ENCODE data around the gene PRELID2. TPM values are rescaled to one million over a fixed set of nuclear protein-coding genes. Genes with fewer than 3 reads are reported as not detected.

Gene PRELID2
- polyA plus RNA-seq, 1 of the 3 experiments (the other 2 are of a cell fraction) = 5.3 TPM

- TF ChIP-seq CTCF (IDR thresholded peaks at IDR 0.05) (no peak), ZBTB33 (IDR thresholded peaks at IDR 0.05; ENCODE audit: borderline replicate concordance, low read depth) (no peak), GATA2 (CRISPR knock-in tag; IDR thresholded peaks at IDR 0.05) (no peak), TAF1 (IDR thresholded peaks at IDR 0.05; ENCODE audit: borderline replicate concordance, low read depth, low read length) (no peak), NFIC (IDR thresholded peaks at IDR 0.05; ENCODE audit: borderline replicate concordance) (no peak), EP300 (IDR thresholded peaks at IDR 0.05; ENCODE audit: borderline replicate concordance in 1 of 2, low read depth in 1 of 2, low read length in 1 of 2) (no peak), NRF1 (IDR thresholded peaks at IDR 0.05; ENCODE audit: low read depth, low read length) (no peak), JUND (IDR thresholded peaks at IDR 0.05) (no peak), SIN3A (IDR thresholded peaks at IDR 0.05; ENCODE audit: borderline replicate concordance, low read depth, low read length) (no peak), RAD21 (IDR thresholded peaks at IDR 0.05; ENCODE audit: low read length) (no peak)
Observed at GRCh38 chr5:145775411-145775810, 59.7 kb downstream of the PRELID2 start (continued).

GRCh38 chr5:145774442-145774841, 60.7 kb downstream of the PRELID2 start:
- 100% methylated on average over 1 of the region's 1 CpG for WGBS (ENCODE audit: low lambda C conversion rate)
- POLR2A ChIA-PET = no interaction called here
- DNase-seq = no peak
- Histone ChIP-seq H3K9me3 (no peaks in the 10 kb centered on the region), H3K9me2 (no peaks in the 10 kb centered on the region), H3K4me1 (ENCODE audit: control insufficient read depth in 1 of 2, insufficient read depth in 2 of 2, low read depth in 1 of 2, low read length in 1 of 2) (peaks cover 0 to 18% of the 10 kb centered on the region in 2 experiments; a peak in 3 of 4 replicates), H3K36me3 (replicated peaks in 1 of 2; ENCODE audit: control insufficient read depth in 1 of 2, insufficient read depth in 2 of 2, low read length in 1 of 2) (peaks cover 0 to 4% of the 10 kb centered on the region in 2 experiments), H4K20me1 (ENCODE audit: insufficient read depth) (no peaks in the 10 kb centered on the region), H3F3A (replicated peaks; ENCODE audit: insufficient read depth) (peaks cover 25% of the 10 kb centered on the region), H3K79me2 (ENCODE audit: insufficient read depth) (no peaks in the 10 kb centered on the region), H3K9ac (no peak overlapping the region), H3K27ac (ENCODE audit: low read depth in 2 of 2, low read length in 1 of 2) (no peak overlapping the region; a peak in 1 of 4 replicates), H2AFZ (ENCODE audit: low read depth) (no peak overlapping the region), H3K4me3 (ENCODE audit: low read depth in 2 of 2, low read length in 1 of 2) (no peak overlapping the region), H3K4me2 (no peak overlapping the region), H3K27me3 (ENCODE audit: insufficient read depth) (no peaks in the 10 kb centered on the region)
- CTCF ChIA-PET = interaction anchor here (1.4 to 1.5 kb wide), 2 partner anchors 13 to 52 kb away, joined by 4 to 6 read pairs; no protein-coding TSS in a partner anchor
- TF ChIP-seq MAX (IDR thresholded peaks at IDR 0.05; ENCODE audit: low read depth) (no peak), JUND (IDR thresholded peaks at IDR 0.05) (no peak), YY1 (IDR thresholded peaks at IDR 0.05; ENCODE audit: low read depth) (no peak), RCOR1 (IDR thresholded peaks at IDR 0.05; ENCODE audit: low read length) (no peak), NRF1 (IDR thresholded peaks at IDR 0.05; ENCODE audit: low read depth, low read length) (no peak), GATA2 (CRISPR knock-in tag; IDR thresholded peaks at IDR 0.05) (no peak), SMC3 (IDR thresholded peaks at IDR 0.05; ENCODE audit: low read depth, low read length) (no peak)

Measured in SK-N-SH (cell line).